ENCODE measurements around the gene STMP1.

DNA sequence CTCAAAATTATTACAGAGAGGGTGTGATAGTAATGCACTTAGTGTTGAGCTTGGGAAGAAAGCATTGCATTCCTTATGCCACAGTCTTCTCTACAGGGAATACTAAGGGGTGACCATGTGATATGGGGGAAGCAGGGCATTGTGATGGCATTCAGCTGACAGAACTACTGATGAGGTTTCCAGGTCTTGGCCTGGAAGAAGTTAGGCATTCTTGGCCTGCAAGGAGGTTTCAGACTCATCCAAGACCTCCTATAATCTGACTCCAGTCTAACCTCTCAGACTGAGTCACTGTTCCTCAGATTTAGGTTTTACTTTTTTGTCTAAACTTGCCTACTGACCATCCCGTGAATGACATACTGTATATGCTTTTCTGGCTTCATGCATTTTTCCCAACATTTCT, 7.9 kb downstream of the STMP1 start:
- TF ChIP-seq, protein P1, sequence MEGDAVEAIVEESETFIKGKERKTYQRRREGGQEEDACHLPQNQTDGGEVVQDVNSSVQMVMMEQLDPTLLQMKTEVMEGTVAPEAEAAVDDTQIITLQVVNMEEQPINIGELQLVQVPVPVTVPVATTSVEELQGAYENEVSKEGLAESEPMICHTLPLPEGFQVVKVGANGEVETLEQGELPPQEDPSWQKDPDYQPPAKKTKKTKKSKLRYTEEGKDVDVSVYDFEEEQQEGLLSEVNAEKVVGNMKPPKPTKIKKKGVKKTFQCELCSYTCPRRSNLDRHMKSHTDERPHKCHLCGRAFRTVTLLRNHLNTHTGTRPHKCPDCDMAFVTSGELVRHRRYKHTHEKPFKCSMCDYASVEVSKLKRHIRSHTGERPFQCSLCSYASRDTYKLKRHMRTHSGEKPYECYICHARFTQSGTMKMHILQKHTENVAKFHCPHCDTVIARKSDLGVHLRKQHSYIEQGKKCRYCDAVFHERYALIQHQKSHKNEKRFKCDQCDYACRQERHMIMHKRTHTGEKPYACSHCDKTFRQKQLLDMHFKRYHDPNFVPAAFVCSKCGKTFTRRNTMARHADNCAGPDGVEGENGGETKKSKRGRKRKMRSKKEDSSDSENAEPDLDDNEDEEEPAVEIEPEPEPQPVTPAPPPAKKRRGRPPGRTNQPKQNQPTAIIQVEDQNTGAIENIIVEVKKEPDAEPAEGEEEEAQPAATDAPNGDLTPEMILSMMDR (conservative IDR thresholded peaks at IDR 0.05; ENCODE audit: low read depth in 2 of 2) = no peak
- TF ChIP-seq EZH2phosphoT487 (IDR thresholded peaks at IDR 0.05; ENCODE audit: unreplicated experiment) (no peak), EZH2 (IDR thresholded peaks at IDR 0.05; ENCODE audit: low read depth, unreplicated experiment) (no peak), POLR2AphosphoS5 (IDR thresholded peaks at IDR 0.05; ENCODE audit: low read depth) (no peak), JUNB (IDR thresholded peaks at IDR 0.05; ENCODE audit: unreplicated experiment) (no peak), ZNF114 (CRISPR knock-in tag; IDR thresholded peaks at IDR 0.05) (no peak), CREB1 (CRISPR knock-in tag; IDR thresholded peaks at IDR 0.05; ENCODE audit: low read depth) (no peak)
- TF ChIP-seq, protein P2, sequence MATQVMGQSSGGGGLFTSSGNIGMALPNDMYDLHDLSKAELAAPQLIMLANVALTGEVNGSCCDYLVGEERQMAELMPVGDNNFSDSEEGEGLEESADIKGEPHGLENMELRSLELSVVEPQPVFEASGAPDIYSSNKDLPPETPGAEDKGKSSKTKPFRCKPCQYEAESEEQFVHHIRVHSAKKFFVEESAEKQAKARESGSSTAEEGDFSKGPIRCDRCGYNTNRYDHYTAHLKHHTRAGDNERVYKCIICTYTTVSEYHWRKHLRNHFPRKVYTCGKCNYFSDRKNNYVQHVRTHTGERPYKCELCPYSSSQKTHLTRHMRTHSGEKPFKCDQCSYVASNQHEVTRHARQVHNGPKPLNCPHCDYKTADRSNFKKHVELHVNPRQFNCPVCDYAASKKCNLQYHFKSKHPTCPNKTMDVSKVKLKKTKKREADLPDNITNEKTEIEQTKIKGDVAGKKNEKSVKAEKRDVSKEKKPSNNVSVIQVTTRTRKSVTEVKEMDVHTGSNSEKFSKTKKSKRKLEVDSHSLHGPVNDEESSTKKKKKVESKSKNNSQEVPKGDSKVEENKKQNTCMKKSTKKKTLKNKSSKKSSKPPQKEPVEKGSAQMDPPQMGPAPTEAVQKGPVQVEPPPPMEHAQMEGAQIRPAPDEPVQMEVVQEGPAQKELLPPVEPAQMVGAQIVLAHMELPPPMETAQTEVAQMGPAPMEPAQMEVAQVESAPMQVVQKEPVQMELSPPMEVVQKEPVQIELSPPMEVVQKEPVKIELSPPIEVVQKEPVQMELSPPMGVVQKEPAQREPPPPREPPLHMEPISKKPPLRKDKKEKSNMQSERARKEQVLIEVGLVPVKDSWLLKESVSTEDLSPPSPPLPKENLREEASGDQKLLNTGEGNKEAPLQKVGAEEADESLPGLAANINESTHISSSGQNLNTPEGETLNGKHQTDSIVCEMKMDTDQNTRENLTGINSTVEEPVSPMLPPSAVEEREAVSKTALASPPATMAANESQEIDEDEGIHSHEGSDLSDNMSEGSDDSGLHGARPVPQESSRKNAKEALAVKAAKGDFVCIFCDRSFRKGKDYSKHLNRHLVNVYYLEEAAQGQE (IDR thresholded peaks at IDR 0.05; ENCODE audit: unreplicated experiment) = no peak
